ENCODE results near the gene LGR4.

- TF ChIP-seq SKIL (IDR thresholded peaks at IDR 0.05; ENCODE audit: low read depth, poor library complexity, severe bottlenecking), result no peak
- TF ChIP-seq ZNF687 (IDR thresholded peaks at IDR 0.05), result no peak
- TF ChIP-seq CTCF (IDR thresholded peaks at IDR 0.05 in 2 of 3, conservative IDR thresholded peaks at IDR 0.05 in 1 of 3; ENCODE audit: control insufficient read depth in 2 of 3, extremely low read depth in 1 of 3, insufficient read depth in 1 of 3, low read depth in 3 of 3, low read length in 3 of 3), result no peak
- TF ChIP-seq RAD21 (IDR thresholded peaks at IDR 0.05; ENCODE audit: insufficient read depth, low read depth, low read length), result no peak
Observed at GRCh38 chr11:27477243-27477642, 4.7 kb upstream of the LGR4 start.

All from GM12878 (cell line).